GM18861 (cell line): ENCODE data around the gene MSX1.

Source experiments
- ATAC-seq: cut with Tn5 transposase; IDR thresholded peaks from one replicate; pipeline ENCODE4 v1.9.1; 2021; ENCODE audit not compliant: unreplicated experiment

MSX1 gene

GRCh38 chr4:4868758-4869723 lies 9.6 kb downstream of the MSX1 start:
- ATAC-seq, result no peak

- ATAC-seq, result no peak
Observed at GRCh38 chr4:4869731-4870571, 10.5 kb downstream of the MSX1 start.

- ATAC-seq, result no peak
Observed at GRCh38 chr4:4870576-4871241, 11.2 kb downstream of the MSX1 start.

- no peak for ATAC-seq
Observed at GRCh38 chr4:4871242-4871572, 11.7 kb downstream of the MSX1 start.

- ATAC-seq, result no peak
Observed at GRCh38 chr4:4871573-4872313, 12.3 kb downstream of the MSX1 start.

- ATAC-seq, result no peak
Observed at GRCh38 chr4:4872314-4872903, 12.9 kb downstream of the MSX1 start.

GRCh38 chr4:4873203-4873602 lies 13.7 kb downstream of the MSX1 start:
- ATAC-seq, result no peak

- no peak for ATAC-seq
Observed at GRCh38 chr4:4874254-4874653, 14.8 kb downstream of the MSX1 start.

GRCh38 chr4:4875147-4875546 lies 15.7 kb downstream of the MSX1 start:
- no peak for ATAC-seq

GRCh38 chr4:4875611-4876010 lies 16.1 kb downstream of the MSX1 start:
- no peak for ATAC-seq

GRCh38 chr4:4876945-4877661 lies 17.6 kb downstream of the MSX1 start:
- no peak for ATAC-seq

- no peak for ATAC-seq
Observed at GRCh38 chr4:4880492-4880891, 21.0 kb downstream of the MSX1 start.

- ATAC-seq, result no peak
Observed at GRCh38 chr4:4881432-4881831, 22.0 kb downstream of the MSX1 start.

- no peak for ATAC-seq
Observed at GRCh38 chr4:4884611-4885010, 25.1 kb downstream of the MSX1 start.

- ATAC-seq, result no peak
Observed at GRCh38 chr4:4887426-4887825, 28.0 kb downstream of the MSX1 start.

GRCh38 chr4:4888695-4889094 lies 29.2 kb downstream of the MSX1 start:
- ATAC-seq, result no peak

- ATAC-seq, result no peak
Observed at GRCh38 chr4:4889781-4890180, 30.3 kb downstream of the MSX1 start.

- no peak for ATAC-seq
Observed at GRCh38 chr4:4890574-4891255, 31.2 kb downstream of the MSX1 start.

GRCh38 chr4:4893721-4894120 lies 34.3 kb downstream of the MSX1 start:
- no peak for ATAC-seq
